SK-N-SH treated with all-trans-retinoic acid at 6 μM for 48 hours (cell line): ENCODE data around the gene PDE6A.

Experiments
- ATAC-seq: fragments of 200-7000 bp; cut with Tn5 transposase; 3 replicates; pipeline ENCODE4 v1.9.1; 2020; ENCODE audit warnings: mild to moderate bottlenecking, moderate library complexity
- ARNTL ChIP-seq: fragments of 450-650 bp; formaldehyde crosslinking; IDR thresholded peaks from 2 replicates; pipeline ENCODE4 v1.5.0; 2020; ENCODE audit warnings: low read depth, mild to moderate bottlenecking, moderate library complexity, borderline replicate concordance
- BACH2 ChIP-seq: fragments of 250-450 bp; sonication (Bioruptor Pico); IDR thresholded peaks from 2 replicates; pipeline ENCODE4 v1.9.0; 2021; ENCODE audit warnings: mild to moderate bottlenecking, borderline replicate concordance
- ESRRG ChIP-seq: fragments of 250-450 bp; sonication (Bioruptor Pico); IDR thresholded peaks from 2 replicates; pipeline ENCODE4 v1.6.1; 2021; ENCODE audit warnings: mild to moderate bottlenecking
- GLIS3 ChIP-seq: fragments of 250-450 bp; sonication (Bioruptor Pico); IDR thresholded peaks from 2 replicates; pipeline ENCODE4 v1.5.0; 2020; ENCODE audit warnings: mild to moderate bottlenecking, moderate library complexity
- ISL1 ChIP-seq: fragments of 250-450 bp; sonication (Bioruptor Pico); IDR thresholded peaks from 2 replicates; pipeline ENCODE4 v2.1.2; 2022; ENCODE audit warnings: mild to moderate bottlenecking, moderate library complexity
- OSR1 ChIP-seq: fragments of 250-450 bp; sonication (Bioruptor Pico); IDR thresholded peaks from 2 replicates; pipeline ENCODE4 v1.8.0; 2022; ENCODE audit warnings: moderate library complexity, mild to moderate bottlenecking, inconsistent platforms
- PPARA ChIP-seq: fragments of 250-450 bp; sonication (Bioruptor Pico); IDR thresholded peaks from 2 replicates; pipeline ENCODE4 v1.5.0; 2020; ENCODE audit warnings: mild to moderate bottlenecking, borderline replicate concordance
- RARB ChIP-seq: fragments of 250-450 bp; sonication (Bioruptor Pico); IDR thresholded peaks from 2 replicates; pipeline ENCODE4 v1.8.0; 2021; ENCODE audit warnings: mild to moderate bottlenecking, moderate library complexity
- SNAI2 ChIP-seq: fragments of 250-450 bp; sonication (Bioruptor Pico); IDR thresholded peaks from 2 replicates; pipeline ENCODE4 v1.5.0; 2020; ENCODE audit warnings: mild to moderate bottlenecking, moderate library complexity
- TCF4 ChIP-seq: fragments of 250-450 bp; sonication (Bioruptor Pico); IDR thresholded peaks from 2 replicates; pipeline ENCODE4 v1.8.0; 2021; ENCODE audit warnings: mild to moderate bottlenecking, moderate library complexity, borderline replicate concordance
- TOX ChIP-seq: fragments of 250-450 bp; sonication (Bioruptor Pico); IDR thresholded peaks from 2 replicates; pipeline ENCODE4 v1.8.0; 2021; ENCODE audit warnings: mild to moderate bottlenecking, moderate library complexity, borderline replicate concordance
- TSHZ2 ChIP-seq: fragments of 250-450 bp; sonication (Bioruptor Pico); IDR thresholded peaks from 2 replicates; pipeline ENCODE4 v1.5.0; 2020; ENCODE audit warnings: mild to moderate bottlenecking, moderate library complexity
- ZC3H10 ChIP-seq: fragments of 250-450 bp; sonication (Bioruptor Pico); IDR thresholded peaks from 2 replicates; pipeline ENCODE4 v1.5.1; 2021; ENCODE audit warnings: mild to moderate bottlenecking, moderate library complexity
- ZFP30 ChIP-seq: fragments of 450-650 bp; formaldehyde crosslinking; IDR thresholded peaks from 2 replicates; pipeline ENCODE4 v1.5.0; 2022; ENCODE audit warnings: mild to moderate bottlenecking, moderate library complexity
- ZNF565 ChIP-seq: fragments of 450-650 bp; formaldehyde crosslinking; conservative IDR thresholded peaks from 2 replicates; pipeline ENCODE4 v1.5.0; 2020; ENCODE audit warnings: low read depth, mild to moderate bottlenecking, moderate library complexity
- ZNF70 ChIP-seq: fragments of 450-650 bp; formaldehyde crosslinking; IDR thresholded peaks from 2 replicates; pipeline ENCODE4 v1.5.0; 2020; ENCODE audit warnings: mild to moderate bottlenecking, moderate library complexity
- ZNF8 ChIP-seq: fragments of 450-650 bp; formaldehyde crosslinking; IDR thresholded peaks from 2 replicates; pipeline ENCODE4 v1.5.0; 2020; ENCODE audit warnings: mild to moderate bottlenecking, moderate library complexity
- TF ChIP-seq, protein P1 (sequence below): fragments of 250-450 bp; sonication (Bioruptor Pico); IDR thresholded peaks from 2 replicates; pipeline ENCODE4 v1.8.0; 2020; ENCODE audit warnings: mild to moderate bottlenecking, moderate library complexity, borderline replicate concordance
- TF ChIP-seq, protein P2 (sequence below): fragments of 250-450 bp; sonication (Bioruptor Pico); IDR thresholded peaks from 2 replicates; pipeline ENCODE4 v1.8.0; 2021; ENCODE audit warnings: low read depth, mild to moderate bottlenecking, moderate library complexity, borderline replicate concordance
- TF ChIP-seq, protein P3 (sequence below): fragments of 250-450 bp; sonication (Bioruptor Pico); IDR thresholded peaks from 2 replicates; pipeline ENCODE4 v1.5.1; 2020; ENCODE audit warnings: low read depth, mild to moderate bottlenecking, moderate library complexity

The PDE6A gene

GRCh38 chr5:149870232-149870631, 74.4 kb downstream of the PDE6A start (continued):
- TF ChIP-seq TCF4 (CRISPR knock-in tag) (no peak), PPARA (CRISPR knock-in tag) (no peak), SNAI2 (CRISPR knock-in tag) (no peak), RARB (no peak), OSR1 (CRISPR knock-in tag) (no peak), ZNF8 (CRISPR knock-in tag) (no peak)
- TF ChIP-seq, protein P1, sequence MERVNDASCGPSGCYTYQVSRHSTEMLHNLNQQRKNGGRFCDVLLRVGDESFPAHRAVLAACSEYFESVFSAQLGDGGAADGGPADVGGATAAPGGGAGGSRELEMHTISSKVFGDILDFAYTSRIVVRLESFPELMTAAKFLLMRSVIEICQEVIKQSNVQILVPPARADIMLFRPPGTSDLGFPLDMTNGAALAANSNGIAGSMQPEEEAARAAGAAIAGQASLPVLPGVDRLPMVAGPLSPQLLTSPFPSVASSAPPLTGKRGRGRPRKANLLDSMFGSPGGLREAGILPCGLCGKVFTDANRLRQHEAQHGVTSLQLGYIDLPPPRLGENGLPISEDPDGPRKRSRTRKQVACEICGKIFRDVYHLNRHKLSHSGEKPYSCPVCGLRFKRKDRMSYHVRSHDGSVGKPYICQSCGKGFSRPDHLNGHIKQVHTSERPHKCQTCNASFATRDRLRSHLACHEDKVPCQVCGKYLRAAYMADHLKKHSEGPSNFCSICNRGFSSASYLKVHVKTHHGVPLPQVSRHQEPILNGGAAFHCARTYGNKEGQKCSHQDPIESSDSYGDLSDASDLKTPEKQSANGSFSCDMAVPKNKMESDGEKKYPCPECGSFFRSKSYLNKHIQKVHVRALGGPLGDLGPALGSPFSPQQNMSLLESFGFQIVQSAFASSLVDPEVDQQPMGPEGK = no peak
- TF ChIP-seq, protein P2, sequence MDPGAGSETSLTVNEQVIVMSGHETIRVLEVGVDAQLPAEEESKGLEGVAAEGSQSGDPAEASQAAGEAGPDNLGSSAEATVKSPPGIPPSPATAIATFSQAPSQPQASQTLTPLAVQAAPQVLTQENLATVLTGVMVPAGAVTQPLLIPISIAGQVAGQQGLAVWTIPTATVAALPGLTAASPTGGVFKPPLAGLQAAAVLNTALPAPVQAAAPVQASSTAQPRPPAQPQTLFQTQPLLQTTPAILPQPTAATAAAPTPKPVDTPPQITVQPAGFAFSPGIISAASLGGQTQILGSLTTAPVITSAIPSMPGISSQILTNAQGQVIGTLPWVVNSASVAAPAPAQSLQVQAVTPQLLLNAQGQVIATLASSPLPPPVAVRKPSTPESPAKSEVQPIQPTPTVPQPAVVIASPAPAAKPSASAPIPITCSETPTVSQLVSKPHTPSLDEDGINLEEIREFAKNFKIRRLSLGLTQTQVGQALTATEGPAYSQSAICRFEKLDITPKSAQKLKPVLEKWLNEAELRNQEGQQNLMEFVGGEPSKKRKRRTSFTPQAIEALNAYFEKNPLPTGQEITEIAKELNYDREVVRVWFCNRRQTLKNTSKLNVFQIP (CRISPR knock-in tag) = no peak
- TF ChIP-seq, all 23 proteins: peak for 0

DNA sequence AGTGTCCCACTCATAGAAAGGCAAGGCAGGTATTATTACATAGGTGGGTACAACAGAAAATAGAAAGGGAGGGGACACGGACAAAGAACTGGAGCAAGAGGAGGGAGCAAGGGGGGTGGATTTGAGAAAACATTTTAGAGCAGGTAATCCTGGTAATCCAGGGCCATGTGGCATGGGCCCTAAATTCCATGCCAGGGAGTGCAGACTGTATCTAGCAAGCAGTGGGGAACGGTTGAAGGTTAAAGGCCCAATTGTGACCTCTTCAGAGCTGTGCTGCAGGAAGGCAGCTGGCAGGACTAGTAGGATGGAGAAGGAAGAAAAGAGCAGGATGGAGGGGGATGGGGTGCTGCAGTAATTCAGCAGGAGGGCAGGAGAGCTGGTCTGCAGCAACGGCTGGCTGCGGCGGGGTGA, 75.2 kb downstream of the PDE6A start:
- TF ChIP-seq ZNF565 (CRISPR knock-in tag) (no peak), ZNF8 (CRISPR knock-in tag) (no peak), SNAI2 (CRISPR knock-in tag) (no peak), ZNF70 (CRISPR knock-in tag) (no peak), ZFP30 (CRISPR knock-in tag) (no peak)
- TF ChIP-seq, protein P1 = no peak
- no peak for ATAC-seq

DNA sequence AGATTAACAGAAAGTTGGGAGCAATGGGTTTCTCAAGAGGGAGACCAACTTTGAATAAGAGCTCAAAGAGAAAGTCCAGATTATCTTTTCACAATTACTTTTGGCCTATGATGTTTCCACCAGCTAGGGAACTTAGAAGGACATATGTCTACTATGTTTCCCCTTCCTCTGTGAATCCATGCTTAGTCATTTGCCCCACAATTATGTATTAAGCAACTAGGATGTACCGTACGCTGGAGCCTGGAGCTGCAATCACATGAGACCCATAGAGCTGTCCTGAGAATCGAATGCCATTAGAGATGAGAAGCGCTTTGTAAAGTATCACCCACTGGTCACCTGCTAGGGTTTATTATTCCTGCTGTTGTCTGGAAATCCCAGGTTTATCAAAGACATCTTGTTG, 78.8 kb downstream of the PDE6A start:
- no peak for ATAC-seq

More for the DNA sequence above, 78.8 kb downstream of the PDE6A start:
- TF ChIP-seq RARB (no peak), ZC3H10 (no peak), ARNTL (CRISPR knock-in tag) (no peak), TOX (CRISPR knock-in tag) (no peak), BACH2 (CRISPR knock-in tag) (no peak), ZNF565 (CRISPR knock-in tag) (no peak), GLIS3 (no peak), ESRRG (CRISPR knock-in tag) (no peak), SNAI2 (CRISPR knock-in tag) (no peak), ISL1 (no peak), OSR1 (CRISPR knock-in tag) (no peak), TSHZ2 (CRISPR knock-in tag) (no peak)
- TF ChIP-seq, protein P3, sequence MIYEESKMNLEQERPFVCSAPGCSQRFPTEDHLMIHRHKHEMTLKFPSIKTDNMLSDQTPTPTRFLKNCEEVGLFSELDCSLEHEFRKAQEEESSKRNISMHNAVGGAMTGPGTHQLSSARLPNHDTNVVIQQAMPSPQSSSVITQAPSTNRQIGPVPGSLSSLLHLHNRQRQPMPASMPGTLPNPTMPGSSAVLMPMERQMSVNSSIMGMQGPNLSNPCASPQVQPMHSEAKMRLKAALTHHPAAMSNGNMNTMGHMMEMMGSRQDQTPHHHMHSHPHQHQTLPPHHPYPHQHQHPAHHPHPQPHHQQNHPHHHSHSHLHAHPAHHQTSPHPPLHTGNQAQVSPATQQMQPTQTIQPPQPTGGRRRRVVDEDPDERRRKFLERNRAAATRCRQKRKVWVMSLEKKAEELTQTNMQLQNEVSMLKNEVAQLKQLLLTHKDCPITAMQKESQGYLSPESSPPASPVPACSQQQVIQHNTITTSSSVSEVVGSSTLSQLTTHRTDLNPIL = no peak
- TF ChIP-seq, protein P2 (CRISPR knock-in tag) = no peak
- TF ChIP-seq, all 23 proteins: peak for 0
